Panc1 (cell line): Measurements from ENCODE around the gene DGKG. TPM values are rescaled to one million over a fixed set of nuclear protein-coding genes. Genes with fewer than 3 reads are reported as not detected.
A peak's percentile ranks its signal among the peaks of the same experiment; 100 is the strongest.

Source experiments
- ATAC-seq: fragments of 200-7000 bp; cut with Tn5 transposase; 2 replicates; pipeline ENCODE4 v1.9.1; 2020; ENCODE audit warnings: mild to moderate bottlenecking, moderate library complexity
- BruUV-seq: library from RNA; stranded (reverse); fragments of 400-500 nt; replicated peaks from 2 replicates; lab custom pipeline; 2021; lab: Mats Ljungman, UMichigan
- CTCF ChIA-PET: fragments of 300-600 bp; sonication (Branson Sonifier 250); formaldehyde crosslinking; loops from one replicate; lab custom pipeline; 2022; ENCODE audit warnings: antibody characterized with exemption; lab: Charles Lee
- POLR2A ChIA-PET: fragments of 300-600 bp; sonication (Branson Sonifier 250); formaldehyde crosslinking; loops from one replicate; lab custom pipeline; 2022; ENCODE audit warnings: antibody characterized with exemption; lab: Charles Lee
- DNase-seq: peaks from one replicate; pipeline ENCODE4 v3.0.0-alpha.2; 2010; ENCODE audit warnings: low read depth, low spot score
- H3K27ac ChIP-seq: 2 replicates; pipeline ENCODE4 v1.5.1; 2011; ENCODE audit warnings: mild to moderate bottlenecking, low read length, inconsistent platforms
- H3K27me3 ChIP-seq: fragments of 200-500 bp; sonication (Bioruptor generic); 2 replicates; pipeline ENCODE4 v1.6.0; 2014; ENCODE audit warnings: low read length, inconsistent platforms; ENCODE audit not compliant: control insufficient read depth, insufficient read depth
- H3K36me3 ChIP-seq: fragments of 200-500 bp; sonication (Bioruptor generic); 2 replicates; pipeline ENCODE4 v1.5.1; 2014; ENCODE audit warnings: inconsistent platforms, mild to moderate bottlenecking, low read length, moderate library complexity; ENCODE audit not compliant: control insufficient read depth, insufficient read depth
- H3K4me1 ChIP-seq: 2 replicates; pipeline ENCODE4 v1.5.1; 2011; ENCODE audit warnings: inconsistent platforms, mild to moderate bottlenecking, low read length, moderate library complexity; ENCODE audit not compliant: control insufficient read depth, insufficient read depth
- H3K4me3 ChIP-seq, 2 experiments: 2 replicates each; pipeline ENCODE4 v1.5.1; 2011 to 2012; ENCODE audit warnings: low read depth in 2 of 2, low read length in 2 of 2, mild to moderate bottlenecking in 2 of 2, inconsistent platforms in 1 of 2, moderate library complexity in 1 of 2
- H3K9me3 ChIP-seq: fragments of 200-500 bp; sonication (Bioruptor generic); 2 replicates; pipeline ENCODE4 v1.5.1; 2014; ENCODE audit warnings: low read depth, mild to moderate bottlenecking, inconsistent platforms, low read length, moderate library complexity; ENCODE audit not compliant: control insufficient read depth, insufficient read depth
- POLR2AphosphoS5 ChIP-seq: IDR thresholded peaks from 2 replicates; pipeline ENCODE4 v1.6.1; 2012; ENCODE audit warnings: mild to moderate bottlenecking, low read depth, low read length, moderate library complexity
- SIN3A ChIP-seq: IDR thresholded peaks from 2 replicates; pipeline ENCODE4 v1.6.1; 2012; ENCODE audit warnings: low read depth, mild to moderate bottlenecking, low read length, moderate library complexity, borderline replicate concordance; ENCODE audit not compliant: insufficient read depth
- TCF7L2 ChIP-seq: IDR thresholded peaks from 2 replicates; pipeline ENCODE4 v1.6.1; 2011; ENCODE audit warnings: mild to moderate bottlenecking, low read depth, low read length, inconsistent platforms
- in situ Hi-C: cut with HindIII; loops from 2 replicates; pipeline ENCODE4 v1.10.0; 2016; ENCODE audit warnings: low sequenced_read_pairs, low pct_unique_long_range_greater_than_20kb
- intact Hi-C: fragments of 100-400 bp; cut with micrococcal nuclease; formaldehyde crosslinking; loops from one replicate; pipeline ENCODE4 v1.10.0; 2022; ENCODE audit not compliant: unreplicated experiment
- total RNA-seq: library from RNA; stranded (reverse); gene quantifications from one replicate; pipeline ENCODE4 v1.2.1, GENCODE V29; 2021; ENCODE audit not compliant: unreplicated experiment
- TF ChIP-seq, protein P1 (sequence below), 2 experiments: IDR thresholded peaks; 2 replicates each; pipeline ENCODE4 v1.6.1; 2011 to 2012; ENCODE audit warnings: low read depth in 2 of 2, control low read depth in 1 of 2, low read length in 1 of 2, mild to moderate bottlenecking in 1 of 2, moderate library complexity in 1 of 2; ENCODE audit not compliant: insufficient read depth in 1 of 2
- TF ChIP-seq, protein P2 (sequence below): fragments of 450-650 bp; IDR thresholded peaks from 2 replicates; pipeline ENCODE4 v1.5.1; 2017; ENCODE audit warnings: mild to moderate bottlenecking

DGKG gene
- total RNA-seq, 1 experiment from 2014 or later, result 0.46 TPM

DNA sequence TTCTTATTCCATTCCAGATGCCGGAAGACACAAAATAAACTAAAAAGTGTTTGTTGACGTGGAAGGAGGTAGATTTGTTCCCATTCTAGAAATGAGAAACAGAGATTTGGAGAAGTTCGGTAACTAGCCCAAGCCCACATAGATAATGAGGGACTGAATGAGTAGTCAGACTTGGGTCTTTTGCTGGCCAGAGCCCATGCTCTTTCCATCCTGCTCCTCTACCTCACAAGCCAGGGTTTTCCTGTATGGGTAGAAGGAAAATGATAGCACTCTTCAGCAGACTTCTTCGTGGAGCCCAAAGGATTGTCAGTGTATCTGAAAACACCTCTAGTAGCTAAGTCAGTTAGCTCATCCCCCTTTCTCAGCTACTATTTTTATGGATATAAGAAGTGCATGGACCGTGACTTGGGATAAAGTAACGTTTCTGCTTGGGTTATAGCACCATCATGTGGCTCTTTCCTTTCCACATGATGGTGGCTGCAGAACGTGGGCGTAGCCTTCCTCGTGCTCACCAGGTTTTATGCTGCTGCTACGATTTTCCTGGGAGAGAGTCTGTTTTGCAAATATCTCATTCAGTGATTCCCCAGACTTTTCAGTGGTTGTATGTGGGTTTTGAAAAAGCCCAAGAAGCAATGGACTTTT lies 84.6 kb downstream of the DGKG start:
- intact Hi-C loops, result no loop called here
- Histone ChIP-seq H3K9me3 (no peaks in the 10 kb centered on the region), H3K27ac (no peak overlapping the region), H3K36me3 (no peaks in the 10 kb centered on the region), H3K27me3 (peaks cover 20% of the 10 kb centered on the region; the same call in 1 of the 2 replicates), H3K4me3 (no peak overlapping the region), H3K4me1 (no peaks in the 10 kb centered on the region)
- no TSS peak for BruUV-seq
- DNase-seq, result no peak
- in situ Hi-C loops, result no loop called here
- ChIA-PET CTCF (interaction anchor here (0.7 kb wide), 1 partner anchor 21 kb away, joined by 3 read pairs; no protein-coding TSS in a partner anchor), POLR2A (no interaction called here)
- TF ChIP-seq, protein P1, sequence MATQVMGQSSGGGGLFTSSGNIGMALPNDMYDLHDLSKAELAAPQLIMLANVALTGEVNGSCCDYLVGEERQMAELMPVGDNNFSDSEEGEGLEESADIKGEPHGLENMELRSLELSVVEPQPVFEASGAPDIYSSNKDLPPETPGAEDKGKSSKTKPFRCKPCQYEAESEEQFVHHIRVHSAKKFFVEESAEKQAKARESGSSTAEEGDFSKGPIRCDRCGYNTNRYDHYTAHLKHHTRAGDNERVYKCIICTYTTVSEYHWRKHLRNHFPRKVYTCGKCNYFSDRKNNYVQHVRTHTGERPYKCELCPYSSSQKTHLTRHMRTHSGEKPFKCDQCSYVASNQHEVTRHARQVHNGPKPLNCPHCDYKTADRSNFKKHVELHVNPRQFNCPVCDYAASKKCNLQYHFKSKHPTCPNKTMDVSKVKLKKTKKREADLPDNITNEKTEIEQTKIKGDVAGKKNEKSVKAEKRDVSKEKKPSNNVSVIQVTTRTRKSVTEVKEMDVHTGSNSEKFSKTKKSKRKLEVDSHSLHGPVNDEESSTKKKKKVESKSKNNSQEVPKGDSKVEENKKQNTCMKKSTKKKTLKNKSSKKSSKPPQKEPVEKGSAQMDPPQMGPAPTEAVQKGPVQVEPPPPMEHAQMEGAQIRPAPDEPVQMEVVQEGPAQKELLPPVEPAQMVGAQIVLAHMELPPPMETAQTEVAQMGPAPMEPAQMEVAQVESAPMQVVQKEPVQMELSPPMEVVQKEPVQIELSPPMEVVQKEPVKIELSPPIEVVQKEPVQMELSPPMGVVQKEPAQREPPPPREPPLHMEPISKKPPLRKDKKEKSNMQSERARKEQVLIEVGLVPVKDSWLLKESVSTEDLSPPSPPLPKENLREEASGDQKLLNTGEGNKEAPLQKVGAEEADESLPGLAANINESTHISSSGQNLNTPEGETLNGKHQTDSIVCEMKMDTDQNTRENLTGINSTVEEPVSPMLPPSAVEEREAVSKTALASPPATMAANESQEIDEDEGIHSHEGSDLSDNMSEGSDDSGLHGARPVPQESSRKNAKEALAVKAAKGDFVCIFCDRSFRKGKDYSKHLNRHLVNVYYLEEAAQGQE (IDR thresholded peaks at IDR 0.05; ENCODE audit: insufficient read depth in 1 of 2, low read depth in 2 of 2, low read length in 1 of 2), result no peak
- TF ChIP-seq, protein P2, sequence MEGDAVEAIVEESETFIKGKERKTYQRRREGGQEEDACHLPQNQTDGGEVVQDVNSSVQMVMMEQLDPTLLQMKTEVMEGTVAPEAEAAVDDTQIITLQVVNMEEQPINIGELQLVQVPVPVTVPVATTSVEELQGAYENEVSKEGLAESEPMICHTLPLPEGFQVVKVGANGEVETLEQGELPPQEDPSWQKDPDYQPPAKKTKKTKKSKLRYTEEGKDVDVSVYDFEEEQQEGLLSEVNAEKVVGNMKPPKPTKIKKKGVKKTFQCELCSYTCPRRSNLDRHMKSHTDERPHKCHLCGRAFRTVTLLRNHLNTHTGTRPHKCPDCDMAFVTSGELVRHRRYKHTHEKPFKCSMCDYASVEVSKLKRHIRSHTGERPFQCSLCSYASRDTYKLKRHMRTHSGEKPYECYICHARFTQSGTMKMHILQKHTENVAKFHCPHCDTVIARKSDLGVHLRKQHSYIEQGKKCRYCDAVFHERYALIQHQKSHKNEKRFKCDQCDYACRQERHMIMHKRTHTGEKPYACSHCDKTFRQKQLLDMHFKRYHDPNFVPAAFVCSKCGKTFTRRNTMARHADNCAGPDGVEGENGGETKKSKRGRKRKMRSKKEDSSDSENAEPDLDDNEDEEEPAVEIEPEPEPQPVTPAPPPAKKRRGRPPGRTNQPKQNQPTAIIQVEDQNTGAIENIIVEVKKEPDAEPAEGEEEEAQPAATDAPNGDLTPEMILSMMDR, result peak; percentile 68
- no peak for TF ChIP-seq POLR2AphosphoS5
- no peak for TF ChIP-seq SIN3A
- ATAC-seq, result peak; percentile 81

DNA sequence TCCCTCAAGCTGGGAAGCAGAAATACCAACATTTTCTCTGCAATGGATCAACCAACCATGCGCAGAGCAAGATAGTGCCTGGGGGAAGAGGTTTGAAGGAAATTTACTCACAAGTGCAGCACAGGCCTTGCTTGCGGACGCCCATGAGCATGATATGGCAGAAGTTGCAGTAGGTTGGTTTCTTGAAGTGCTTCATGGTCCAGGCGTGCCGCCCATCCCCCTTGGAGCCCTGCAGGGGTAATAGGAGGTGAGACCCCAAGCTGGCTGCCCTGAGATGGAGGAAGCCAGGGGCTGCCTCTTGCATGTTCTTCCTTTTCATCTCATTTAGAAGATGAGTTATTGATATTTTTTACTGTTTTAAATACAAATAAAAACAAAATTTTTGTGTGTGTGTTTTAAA lies 86.6 kb downstream of the DGKG start:
- Histone ChIP-seq H3K27ac (no peak overlapping the region), H3K27me3 (peaks cover 16% of the 10 kb centered on the region; the same call in 1 of the 2 replicates), H3K9me3 (no peaks in the 10 kb centered on the region), H3K36me3 (no peaks in the 10 kb centered on the region), H3K4me3 (no peak overlapping the region), H3K4me1 (no peaks in the 10 kb centered on the region)
- DNase-seq, result no peak
- TF ChIP-seq, protein P2, result no peak
- TF ChIP-seq TCF7L2, result no peak
- in situ Hi-C loops (no loop called here), intact Hi-C loops (no loop called here)
- no TSS peak for BruUV-seq
- ATAC-seq, result no peak
- CTCF ChIA-PET, result no interaction called here
- POLR2A ChIA-PET, result no interaction called here
